ENCODE data around the gene IGSF11.

The IGSF11 gene

DNA sequence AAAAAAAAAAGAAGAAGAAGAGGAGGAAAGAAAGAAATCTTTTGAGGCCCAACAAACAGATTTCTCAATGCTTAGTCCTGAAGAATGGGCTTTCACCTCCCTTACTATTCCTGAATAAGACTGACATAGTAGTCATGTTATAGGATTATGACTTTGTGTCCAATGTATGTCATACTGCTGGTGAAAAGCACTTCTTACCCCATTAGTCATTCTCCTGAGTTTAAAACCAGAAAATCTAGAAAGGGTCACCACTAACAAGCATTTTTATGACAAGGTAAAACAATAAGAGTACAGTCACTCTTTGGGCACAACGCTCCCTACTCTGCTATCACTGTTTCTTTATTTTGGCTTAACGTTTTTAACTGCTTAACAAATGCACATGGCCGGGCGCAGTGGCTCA lies 88.2 kb downstream of the IGSF11 start:
- no peak for DNase-seq

GRCh38 chr3:118945834-118946233 lies 88.8 kb downstream of the IGSF11 start:
- DNase-seq = no peak

GRCh38 chr3:118943597-118943996 lies 91.0 kb downstream of the IGSF11 start:
- DNase-seq = no peak

DNA sequence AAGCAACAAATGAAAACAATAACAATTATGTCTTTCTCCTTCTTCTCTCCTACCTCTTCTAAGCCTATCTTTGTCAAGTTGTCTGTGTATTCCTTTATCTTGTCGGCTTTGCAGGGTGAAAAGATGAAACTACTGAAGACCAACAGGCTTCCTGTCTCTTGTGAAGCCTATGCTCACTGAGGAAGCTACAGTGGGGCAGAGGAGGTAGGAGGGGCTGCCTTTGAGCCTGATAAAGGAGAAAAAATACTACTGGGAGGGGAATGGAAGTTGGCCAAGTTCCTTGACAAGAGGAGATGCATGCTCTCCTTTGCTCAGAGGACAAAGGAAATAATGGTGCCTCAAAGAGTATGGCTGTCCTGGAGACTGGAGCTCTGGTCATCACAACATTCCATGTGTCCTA lies 92.0 kb downstream of the IGSF11 start:
- no peak for DNase-seq

DNA sequence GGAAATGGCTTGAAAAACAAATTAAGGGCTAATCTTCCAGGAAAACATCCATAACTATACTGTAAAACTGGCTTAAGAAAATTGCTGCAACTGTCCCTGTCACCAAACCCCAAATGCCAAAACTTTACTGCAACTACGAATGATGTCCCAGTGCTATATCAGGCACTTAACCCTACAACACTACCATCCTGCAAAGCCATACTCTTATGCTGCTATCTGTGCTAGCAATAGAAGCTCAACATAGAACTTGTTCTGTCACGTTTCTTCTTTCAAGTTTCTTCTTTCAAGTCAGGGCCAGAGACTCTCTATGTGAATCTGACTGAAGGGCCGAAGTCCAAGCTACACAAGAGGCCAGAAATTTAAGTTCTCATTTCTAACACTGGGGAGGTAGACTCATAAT lies 92.5 kb downstream of the IGSF11 start:
- DNase-seq = no peak

DNA sequence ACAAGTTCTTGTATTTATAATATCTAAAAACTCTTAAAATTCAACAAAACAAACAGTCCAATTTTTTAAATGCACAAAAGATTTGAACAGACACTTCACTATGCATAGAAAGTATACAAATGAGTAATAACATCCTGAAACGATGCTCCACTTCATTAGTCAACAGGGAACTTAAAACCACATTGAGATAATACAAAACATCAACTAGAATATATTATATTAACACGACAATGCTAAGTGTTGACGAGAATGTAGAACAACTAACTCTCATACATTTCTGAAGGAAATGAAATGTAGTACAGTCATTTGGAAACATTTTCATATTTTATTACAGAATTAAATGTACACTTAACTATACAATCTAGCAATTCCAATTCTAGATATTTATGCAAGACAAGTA lies 93.4 kb downstream of the IGSF11 start:
- no peak for DNase-seq

DNA sequence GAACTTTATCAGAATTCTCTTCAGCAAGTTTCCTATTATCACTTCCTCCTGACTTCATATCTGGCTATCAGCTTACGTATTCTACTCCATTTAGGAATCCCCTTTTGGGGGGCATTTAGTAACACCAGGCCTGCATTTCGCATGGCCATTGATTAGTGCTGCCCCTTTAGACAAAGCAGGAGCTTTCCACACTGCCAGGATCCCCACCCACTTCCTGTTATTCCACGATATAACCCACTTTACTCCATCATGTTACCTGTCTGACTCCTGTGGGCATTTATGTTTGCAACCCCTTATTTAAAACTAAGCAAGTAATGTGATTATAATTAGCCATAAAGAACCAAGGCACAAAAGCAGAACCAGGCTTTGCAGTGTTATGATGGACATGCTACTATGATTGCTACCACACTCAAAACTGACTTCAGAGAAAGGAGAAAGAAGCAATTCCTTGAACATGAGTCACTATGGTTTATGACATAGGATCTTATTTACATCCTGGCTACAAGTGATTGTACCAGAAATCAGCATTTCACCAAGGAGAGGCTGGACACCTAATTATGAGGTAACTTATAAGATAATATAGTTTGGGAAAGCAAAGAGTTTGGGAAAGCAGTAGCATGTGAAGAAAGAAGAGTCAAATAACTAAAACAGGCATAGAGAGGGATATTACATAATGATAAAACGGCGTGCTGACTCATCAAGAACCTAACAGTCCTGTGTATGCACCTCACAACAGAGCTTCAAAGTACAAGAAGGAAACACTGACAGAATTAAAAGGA lies 96.3 kb downstream of the IGSF11 start:
- no peak for DNase-seq

GRCh38 chr3:118936811-118937210 lies 97.8 kb downstream of the IGSF11 start:
- DNase-seq = no peak

- DNase-seq = no peak
Measured at GRCh38 chr3:118932822-118933558, 101.7 kb downstream of the IGSF11 start.

GRCh38 chr3:118931996-118932395 lies 102.7 kb downstream of the IGSF11 start:
- DNase-seq = no peak

GRCh38 chr3:118927449-118927848 lies 107.2 kb downstream of the IGSF11 start:
- no peak for DNase-seq

GRCh38 chr3:118912188-118912587 lies 122.5 kb downstream of the IGSF11 start:
- no peak for DNase-seq

GRCh38 chr3:118910332-118910731 lies 124.3 kb downstream of the IGSF11 start:
- no peak for DNase-seq

DNA sequence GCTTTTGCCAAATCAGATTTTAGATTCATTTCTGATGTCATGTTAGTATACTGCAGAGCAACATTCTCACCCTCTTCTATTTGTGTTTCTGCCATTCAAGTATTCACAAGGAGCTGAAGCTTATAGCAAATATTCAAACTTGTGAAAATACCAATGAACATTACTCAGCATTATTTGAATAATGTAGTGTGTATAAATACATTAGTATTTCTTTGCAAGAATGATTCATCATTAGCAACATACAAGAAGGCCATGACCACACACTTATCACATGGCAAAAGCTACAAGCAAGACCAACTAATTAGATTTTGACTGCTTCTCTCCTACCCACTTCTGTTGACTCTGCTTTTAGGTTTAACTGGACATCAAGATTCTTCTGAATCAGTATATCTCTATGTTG lies 124.9 kb downstream of the IGSF11 start:
- no peak for DNase-seq

- no peak for DNase-seq
Measured at GRCh38 chr3:118907909-118908308, 126.7 kb downstream of the IGSF11 start.

DNA sequence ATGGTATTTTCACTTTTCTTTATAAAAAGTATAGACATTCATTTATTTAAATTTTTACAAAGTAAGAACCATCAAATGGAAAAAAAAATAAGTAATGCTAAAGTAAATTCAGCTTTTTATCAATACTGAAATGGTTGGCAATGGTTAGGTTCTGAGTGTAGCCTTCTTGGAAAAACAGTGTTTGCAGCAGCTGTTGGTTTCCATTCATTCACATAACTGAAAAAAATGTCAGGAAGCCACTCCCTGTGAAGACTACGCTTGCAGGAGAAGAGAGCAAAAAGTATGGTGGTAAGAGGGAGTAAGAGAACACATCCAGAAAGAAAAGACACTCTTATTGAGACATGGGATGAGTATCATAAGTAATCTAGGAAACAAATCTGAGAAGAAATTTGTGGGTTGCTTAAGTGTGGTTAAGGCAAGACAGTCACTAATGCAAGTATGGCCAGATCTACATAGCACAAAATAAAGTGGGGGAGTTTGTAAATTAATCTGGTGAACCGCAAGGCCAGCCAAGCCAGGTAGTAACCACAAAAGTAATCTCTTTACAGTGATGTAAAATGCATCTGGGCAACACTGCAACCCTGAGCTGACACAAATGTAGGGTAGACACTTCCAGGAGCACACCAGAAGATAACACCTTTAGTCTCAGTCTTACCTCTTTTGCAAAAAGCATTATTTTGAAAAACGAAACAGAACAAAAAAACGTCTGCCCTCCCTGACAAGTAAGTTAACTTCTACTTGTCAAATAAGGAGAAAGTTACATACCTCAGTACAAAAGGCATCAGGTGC lies 133.7 kb downstream of the IGSF11 start:
- DNase-seq = no peak

- DNase-seq = no peak
Measured at GRCh38 chr3:118890206-118890605, 144.4 kb downstream of the IGSF11 start.

GRCh38 chr3:118889691-118890090 lies 145.0 kb downstream of the IGSF11 start:
- no peak for DNase-seq

DNA sequence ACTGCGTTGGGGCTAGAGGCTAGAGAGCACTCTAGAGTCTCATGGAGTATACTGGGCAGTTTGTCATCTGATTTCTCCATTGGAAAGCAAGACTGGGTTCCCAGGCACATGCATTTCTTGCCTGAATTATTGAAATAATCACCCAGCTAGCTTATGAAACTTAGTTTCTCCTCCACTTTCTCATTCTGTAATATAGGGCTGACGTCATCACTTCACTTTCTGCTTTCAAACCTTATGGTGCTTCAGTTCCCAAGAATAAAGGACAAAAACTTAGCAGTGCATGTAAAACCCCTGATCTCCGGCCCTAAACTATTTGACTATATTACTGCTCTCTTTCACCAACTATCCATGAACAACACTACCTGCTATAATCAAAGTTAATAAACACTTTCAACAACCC lies 147.9 kb downstream of the IGSF11 start:
- no peak for DNase-seq

- DNase-seq = peak; percentile 74 to 79
Measured at GRCh38 chr3:118884748-118885206, 149.9 kb downstream of the IGSF11 start.

GRCh38 chr3:118882353-118882947 lies 152.2 kb downstream of the IGSF11 start:
- peak; percentile 60 to 68 for DNase-seq

- DNase-seq = no peak
Measured at GRCh38 chr3:118868051-118868450, 166.6 kb downstream of the IGSF11 start.

DNA sequence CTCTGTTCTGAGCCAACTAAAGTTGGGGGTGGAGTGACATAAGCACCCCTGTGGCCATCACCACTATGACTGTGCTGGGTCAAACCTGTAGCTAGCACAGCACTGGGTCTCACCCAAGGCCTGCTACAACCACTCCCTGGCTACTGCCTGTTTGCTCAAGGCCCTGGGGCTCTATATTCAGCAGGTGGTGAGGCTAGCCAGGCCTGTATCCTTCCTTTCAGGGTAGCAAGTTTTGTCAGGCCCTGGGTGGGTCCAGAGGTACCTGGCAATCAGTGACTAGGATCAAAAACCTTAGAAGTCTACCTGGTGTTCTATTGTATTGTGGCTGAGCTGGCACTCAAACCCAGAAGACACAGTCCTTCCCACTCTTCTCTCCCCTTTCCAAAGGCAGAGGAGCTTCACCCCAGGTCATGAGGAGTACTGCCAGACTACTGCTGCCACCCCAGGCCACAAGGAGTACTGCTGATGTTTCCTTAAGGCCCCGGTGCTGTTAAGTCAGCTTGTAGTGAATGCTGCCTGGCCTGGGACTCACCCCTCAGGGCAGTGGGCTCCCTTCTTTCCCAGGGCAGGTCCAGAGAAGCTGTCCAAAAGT lies 170.8 kb downstream of the IGSF11 start:
- DNase-seq = no peak

Data from activated CD4-positive, alpha-beta T cell treated with anti-CD3 and anti-CD28 coated beads for 4 hours (primary cell).